OCI-M1 (cell line): ENCODE measurements around the gene CCT7.
"Not testable (repeated sequence)": the region's sequence is repeated elsewhere in the genome, so short reads cannot be mapped to it uniquely, and the experiment has no call there.

Source experiments
- DNase-seq: peaks from one replicate; lab custom pipeline; 2025; lab: John Stamatoyannopoulos, UW

Gene CCT7

DNA sequence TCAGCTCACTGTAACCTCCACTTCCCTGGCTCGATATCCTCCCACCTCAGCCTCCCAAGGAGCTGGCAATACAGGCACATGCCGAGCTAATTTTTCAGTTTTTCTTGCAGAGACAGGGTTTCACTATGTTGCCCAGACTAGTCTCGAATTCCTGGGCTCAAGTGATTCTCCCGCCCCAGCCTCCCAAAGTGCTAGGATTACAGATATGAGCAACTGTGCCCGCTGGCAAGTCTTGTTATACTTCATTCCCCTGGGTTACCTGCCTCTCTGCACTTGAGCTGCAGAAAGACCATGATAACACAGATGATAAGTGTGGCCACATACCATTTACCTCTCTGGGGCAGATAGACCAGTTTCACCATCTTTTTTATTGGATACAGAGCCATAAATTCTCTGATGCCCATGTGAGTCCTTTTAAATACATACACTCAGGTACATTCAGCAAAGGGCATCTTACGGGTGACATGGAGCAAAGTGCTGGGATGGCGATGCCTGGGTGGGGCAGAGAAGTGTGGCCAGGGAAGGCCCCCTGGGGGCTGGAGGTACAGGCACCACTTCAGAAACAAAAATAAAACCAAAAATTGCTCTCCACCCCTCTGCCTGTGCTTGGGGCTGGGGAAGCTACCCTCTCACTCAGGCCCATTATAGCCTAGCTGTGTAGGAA is 20.4 kb downstream of the CCT7 start:
- no peak for DNase-seq

DNA sequence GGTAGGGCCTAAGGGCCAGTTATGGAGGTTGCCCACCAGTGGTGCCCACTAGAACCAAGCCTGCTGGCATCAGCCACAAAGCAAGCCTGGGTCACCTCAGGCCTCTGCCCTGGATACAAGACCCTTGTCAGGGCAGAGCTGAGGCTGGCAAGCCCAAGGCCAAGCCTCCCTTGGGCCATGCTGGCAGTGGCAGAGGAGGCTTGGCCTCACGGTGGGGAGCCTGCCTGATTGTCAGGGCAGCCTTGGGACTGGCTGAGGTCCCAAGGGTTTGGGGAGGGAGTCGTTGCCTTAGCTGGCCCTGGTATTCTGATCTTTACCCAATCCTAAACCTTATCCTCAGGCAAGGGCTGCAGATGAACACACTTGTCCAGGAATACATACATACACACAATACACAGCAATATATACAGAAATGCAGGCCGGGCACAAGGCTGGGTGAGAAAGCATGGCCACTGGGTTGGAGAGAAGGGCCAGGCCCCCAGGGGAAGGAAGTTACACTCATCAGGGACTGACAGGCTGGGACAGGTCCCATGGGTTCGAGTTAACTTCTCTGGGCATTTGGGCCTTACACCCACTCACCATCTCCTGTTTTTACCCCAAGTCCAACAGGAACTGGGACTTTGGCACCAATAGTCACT is 21.0 kb downstream of the CCT7 start:
- no peak for DNase-seq

DNA sequence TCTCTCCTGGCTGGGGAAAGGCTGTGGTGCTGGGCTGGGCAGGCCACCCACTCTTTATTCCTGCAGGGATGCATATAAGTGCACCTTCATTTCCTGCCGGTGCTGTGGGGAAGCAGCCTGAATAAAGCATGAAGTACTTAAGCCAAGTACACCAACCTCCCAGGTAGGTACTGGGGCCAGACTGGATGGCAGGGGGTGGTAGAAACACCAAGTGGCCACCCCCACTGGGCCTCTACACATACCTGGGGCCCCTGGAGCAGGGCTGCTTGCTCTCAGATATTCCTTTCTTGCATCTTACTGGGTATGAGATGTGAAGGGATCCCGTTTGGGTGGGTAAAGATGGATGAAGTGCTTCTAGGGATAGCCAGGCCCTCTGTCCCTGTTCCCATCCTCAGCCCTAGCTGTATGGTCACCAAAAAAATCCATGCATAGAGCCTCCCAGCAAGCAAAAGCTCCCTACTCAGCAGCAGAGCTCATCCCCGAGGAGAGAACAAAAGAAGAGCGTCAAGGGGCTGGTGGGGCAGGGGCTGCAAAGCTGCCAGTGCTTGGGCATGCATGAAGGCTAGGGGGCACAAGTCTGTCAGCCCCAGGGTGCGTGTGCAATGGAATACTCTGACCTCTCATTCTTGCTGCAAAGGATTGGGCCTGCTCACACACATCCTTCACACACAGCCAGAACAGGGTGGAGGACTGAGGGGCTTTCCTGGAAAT is 22.0 kb downstream of the CCT7 start:
- no peak for DNase-seq

DNA sequence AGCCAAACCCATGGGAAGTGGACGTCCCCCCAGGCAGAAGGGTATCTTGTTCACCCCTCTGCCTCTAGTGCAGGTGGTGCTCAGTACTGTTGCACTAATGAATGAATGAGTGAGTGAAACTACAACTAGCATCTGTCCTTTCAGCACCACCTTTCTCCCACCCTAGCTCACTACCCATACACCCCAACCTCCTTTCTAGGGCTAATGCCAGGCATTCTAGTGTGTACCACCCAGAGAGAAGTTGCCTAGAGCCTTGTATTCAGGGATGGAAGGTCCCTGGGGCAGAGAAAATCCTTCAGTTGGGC is 22.5 kb downstream of the CCT7 start:
- DNase-seq = no peak

DNA sequence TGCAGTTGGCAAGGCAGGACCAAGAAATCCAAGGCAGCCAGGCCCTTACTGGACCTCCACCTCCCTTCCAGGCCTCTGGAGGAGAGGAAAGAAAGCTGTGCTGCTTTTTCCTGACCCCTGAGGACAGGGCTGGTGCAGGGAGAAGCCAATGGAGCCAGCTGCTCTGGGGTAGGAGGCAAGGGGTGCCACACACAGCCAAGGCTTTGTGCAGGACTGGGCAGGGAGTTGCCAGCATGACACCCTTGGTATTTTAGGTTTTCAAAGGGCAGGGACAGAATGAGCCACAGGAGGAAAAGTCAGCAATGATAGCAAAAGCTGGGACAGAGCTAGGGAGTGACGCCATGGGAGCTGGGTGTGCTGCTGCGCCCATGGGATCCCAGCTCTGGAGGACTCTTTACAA is 22.9 kb downstream of the CCT7 start:
- DNase-seq = no peak

DNA sequence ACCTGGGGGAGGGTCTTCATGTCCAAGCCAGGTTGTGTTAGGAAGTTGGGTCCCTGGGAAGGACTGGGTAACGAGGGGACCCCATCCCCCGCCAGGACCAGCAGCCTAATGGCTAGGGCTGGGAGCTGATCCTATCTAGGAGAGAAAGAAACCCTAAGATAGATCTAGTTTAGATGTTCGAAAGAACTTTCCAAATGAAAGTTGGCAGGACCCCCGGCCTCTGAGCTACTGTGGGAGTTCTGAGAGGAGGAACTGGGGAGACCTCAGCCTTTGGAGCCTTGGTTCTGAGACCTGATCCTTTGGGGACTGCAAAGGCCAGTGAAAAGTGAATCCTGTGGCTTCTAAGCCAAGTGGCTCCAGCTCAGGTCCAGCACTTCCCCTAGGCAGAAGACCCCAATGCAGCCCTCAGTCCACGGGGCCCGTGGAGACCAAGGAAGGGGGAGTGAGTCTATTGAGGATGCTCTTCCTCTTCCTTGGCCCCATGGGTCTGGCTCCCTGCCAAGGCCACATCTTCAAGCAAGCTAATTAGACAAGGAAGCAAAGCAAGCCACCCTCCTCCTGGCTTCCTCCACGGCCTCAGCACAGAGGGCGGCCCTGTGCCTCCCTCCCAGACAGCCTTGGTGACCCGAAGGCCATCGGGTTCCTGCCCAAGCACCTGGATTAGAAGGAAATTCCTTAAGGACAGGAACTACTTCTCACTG is 23.5 kb downstream of the CCT7 start:
- peak; percentile 17 for DNase-seq

DNA sequence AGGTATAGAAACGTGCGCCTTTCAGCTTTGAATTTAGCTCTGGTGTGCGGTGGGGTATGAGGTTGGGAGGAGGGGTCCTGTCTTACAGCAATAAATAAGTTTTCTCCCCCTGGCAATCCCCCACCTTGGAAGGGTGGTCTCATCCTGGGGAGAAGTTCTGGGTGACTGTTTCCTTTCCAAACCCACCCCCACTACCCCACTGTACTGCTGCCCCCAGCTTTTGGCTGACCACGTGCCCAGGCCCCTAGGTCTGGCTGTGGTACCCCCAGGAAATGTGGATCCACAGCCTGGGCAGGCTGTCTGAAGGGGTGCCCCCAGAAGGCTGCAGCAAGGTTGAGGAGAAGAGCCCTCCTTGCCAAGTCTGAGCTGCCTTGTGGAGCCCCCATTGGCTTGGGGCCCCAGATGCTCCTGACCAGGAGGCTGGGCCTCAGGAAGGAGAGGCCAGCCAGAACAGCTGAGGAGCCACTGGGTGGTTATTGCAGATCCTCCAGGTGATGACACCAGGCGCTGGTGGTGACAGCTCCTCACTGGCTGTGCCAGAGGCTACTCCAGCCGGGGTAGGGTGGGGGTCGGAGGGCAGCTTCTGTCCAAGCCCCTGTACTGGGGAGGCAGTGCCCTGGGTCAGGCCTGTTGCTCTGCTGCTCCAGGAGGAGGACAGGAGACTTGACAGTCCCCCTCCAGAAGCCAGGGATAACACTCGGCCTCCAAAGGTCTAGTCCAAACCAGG is 24.2 kb downstream of the CCT7 start:
- DNase-seq = no peak

DNA sequence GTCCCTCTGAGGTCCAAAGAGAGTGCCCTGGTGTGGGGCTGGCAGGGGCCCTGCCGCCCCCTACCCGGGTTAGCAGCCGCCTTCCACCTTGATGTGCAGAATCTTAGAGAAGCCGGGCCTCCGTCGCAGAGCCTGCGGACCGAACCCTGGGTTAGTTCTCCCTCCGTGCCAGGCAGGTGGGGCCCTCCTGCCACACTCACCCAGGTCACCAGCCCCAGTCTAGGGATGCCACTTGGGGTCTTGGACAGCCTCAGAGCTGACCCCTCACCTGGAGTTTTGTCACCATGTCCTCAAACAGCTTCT is 24.8 kb downstream of the CCT7 start:
- DNase-seq = no peak

DNA sequence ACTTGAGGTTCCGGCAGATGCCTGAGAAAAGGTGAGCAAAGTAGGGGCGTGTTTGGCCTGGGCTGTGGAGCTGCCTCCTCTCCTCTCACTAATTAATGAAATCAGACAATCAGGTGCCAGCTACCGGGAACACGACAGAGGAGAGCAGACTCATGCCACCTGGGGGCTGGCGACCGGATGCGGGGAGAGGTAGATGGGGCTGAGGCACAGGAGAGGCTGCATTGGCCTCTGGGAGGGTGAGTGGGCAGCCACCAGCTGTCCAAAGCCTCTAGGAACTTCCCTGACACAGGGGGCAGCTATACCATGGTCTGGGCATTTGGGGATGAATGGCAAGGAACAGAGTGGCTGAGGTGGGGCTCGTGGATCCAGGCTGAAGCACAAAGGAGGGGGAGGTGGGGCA is 25.2 kb downstream of the CCT7 start:
- no peak for DNase-seq

DNA sequence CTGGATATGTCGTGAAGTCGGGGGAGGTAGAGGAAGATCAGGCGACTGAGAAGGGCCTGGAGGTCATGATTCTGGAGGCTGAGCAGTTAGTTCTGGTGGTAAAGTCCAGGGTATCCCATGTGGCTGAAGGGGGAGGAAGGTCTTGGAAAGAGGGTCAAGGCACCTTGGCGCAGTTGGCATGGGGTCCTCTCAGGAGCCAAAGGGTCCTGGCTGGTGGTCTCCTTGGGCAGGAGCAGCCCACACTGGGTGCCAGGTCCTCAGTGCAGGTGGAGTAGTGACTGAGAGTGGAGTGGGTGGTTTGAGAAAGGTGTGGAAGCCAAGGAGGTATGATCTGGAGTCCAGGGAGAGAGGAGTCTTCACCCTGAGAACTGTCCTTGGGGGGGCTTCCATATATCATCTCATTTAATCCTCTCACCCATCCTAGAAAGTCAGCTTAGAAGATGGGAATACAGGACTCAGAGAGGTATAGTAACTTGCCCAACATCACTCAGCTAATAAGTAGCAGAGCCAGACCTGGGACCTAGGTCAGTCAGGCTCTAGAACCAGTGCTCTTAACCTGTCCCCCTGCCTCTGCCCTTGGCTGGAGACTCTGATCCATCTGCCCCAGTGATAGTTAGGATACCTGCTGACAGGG is 25.7 kb downstream of the CCT7 start:
- DNase-seq = no peak

DNA sequence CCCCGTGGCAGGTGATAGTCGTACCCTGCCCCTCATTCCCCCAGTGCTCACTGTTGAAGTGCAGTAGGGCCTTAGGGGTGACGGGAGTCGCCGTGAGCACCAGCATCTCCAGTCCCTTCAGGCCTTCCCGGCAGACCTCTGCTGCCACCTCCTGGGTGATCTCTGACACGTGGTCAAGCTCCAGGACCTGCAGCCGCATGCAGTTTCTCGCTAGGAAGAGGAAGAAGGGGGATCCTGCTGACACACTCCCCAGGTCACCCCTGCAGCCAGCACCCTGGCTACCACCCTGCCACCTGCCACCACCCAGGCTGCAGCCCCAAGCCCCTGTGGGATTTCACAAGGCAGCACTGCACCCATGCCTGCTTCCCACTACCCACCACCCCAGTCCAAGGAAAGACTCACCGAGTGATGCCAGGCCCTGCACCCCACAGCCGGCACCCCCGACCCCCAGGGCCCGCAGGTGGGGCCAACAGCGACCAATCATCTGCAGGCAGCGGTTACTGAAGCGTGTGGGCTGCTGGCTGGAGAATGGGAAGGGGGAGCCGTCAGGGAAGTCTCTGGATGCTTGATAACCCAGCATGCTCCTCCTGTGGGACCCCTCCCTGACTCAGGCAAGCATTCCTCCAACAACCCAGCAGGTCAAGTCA is 26.4 kb downstream of the CCT7 start:
- peak; percentile 9 for DNase-seq

DNA sequence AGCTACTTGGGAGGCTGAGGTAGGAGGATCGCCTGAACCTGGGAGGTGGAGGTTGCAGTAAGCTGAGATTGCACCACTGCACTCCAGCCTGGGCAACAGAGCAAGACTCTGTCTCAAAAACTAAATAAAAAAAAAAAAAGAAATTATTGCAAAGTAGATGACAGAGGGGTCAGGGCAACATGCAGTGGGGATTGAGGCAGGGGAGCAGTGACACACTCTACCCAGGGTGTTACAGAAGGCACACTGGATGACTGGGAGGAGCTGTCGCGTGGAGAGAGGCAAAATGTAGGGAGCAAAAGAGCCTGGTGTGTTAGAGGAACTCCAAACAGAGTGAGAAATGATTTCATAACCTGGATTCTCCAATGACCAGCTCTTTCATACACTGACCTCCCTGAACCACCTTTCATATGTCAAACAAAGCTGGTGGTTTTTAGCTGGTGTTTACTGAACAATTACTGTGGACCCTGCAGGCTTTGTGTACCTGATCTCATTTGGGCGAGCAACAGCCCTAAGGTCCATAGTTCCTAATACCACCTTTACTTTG is 28.1 kb downstream of the CCT7 start:
- no peak for DNase-seq

DNA sequence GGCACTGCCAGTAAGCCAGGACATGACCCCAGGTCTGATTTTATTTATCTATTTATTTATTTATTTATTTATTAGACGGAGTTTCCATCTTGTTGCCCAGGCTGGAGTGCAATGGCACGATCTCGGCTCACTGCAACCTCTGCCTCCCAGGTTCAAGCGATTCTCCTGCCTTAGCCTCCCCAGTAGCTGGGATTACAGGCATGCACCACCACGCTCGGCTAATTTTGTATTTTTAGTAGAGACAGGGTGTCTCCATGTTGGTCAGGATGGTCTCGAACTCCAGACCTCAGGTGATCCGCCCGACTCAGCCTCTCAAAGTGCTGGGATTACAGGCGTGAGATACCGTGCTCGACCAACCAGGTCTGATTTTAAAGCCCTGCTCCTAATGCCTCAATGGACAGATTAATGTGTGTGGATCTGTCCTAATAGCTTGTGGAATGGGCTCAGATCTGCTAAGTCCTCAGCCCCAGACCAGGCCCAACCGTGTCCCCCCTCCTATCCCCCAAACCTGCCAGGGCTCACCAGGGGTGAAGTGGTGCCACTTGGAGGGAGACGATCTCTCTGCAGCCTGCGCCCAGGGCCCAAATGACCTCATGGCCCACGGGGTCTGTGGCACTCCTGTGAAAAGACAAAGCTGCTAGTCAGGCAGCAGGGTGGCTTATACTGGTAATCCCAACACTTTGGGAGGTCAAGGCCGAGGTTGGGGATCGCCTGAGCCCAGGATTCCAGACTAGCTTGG is 28.8 kb downstream of the CCT7 start:
- not testable (repeated sequence) for DNase-seq

DNA sequence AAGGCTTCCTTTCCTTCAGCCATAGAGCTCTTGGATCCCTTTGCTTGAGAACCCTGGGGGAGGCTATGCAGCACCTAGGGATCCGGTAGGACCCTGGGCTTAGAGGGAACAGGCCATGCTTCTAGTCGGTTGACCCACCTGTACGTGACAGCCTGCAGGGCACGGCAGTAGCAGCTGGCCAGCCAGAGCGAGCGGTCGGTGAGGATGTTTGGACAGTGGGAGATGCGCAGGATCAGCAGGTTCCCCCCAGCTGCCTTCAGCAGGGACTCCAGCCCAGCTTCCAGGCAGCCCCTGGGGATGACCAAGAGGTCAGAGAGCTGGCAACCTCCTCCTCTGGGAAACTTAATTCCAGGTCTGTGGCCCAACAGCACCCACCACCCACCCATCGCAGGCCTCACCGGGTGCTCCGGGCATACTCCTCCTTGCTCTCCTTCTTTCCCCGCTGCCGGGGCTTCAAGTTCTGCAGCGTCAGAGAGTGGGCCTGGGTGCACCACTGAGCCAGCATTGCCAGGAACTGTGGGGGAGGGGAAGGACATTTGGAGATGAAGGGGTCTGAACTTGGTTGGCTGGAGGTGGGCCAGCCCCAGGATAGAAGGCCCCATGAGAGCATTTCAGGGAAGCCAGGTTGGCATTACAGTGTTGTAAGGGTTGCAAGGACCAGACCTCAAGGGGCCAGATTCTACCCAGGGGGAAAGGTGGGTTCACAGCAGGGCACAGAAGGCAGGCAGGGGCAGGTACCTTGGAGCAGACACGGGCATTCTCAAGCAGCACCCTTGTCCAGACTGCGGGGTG is 29.6 kb downstream of the CCT7 start:
- DNase-seq = no peak

DNA sequence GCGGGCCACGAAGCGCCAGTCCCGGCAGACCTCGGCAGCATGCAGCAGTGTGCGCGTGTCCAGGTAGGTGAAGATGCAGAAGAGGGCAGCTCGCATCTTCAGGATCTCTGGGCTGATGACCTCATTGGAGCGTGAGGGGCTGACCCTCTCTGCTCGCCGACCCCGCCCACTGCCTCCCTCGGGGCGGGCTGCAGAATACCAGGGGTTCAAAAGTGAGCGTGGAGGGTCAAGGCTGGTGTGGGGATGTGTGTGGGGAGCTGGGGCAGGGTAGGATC is 30.2 kb downstream of the CCT7 start:
- no peak for DNase-seq

DNA sequence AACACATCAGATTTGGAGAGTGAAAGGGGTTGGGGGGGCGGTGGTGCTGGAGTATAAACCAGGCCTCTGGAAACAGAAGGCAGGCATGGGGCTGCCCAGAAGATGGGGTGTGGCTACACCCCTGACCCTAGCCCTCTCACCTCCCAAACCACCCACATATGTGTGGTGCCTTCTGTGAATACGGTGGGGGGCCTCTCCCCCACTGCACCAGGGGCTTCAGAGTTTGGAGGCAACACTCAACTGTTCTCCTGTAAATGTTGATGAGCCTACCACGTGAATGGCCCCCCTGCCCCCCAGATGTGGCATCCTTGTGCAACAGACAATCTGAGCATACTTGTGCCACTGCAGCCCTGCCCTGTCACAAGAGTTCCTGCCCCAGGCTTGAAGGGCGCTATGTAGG is 30.7 kb downstream of the CCT7 start:
- DNase-seq = no peak

DNA sequence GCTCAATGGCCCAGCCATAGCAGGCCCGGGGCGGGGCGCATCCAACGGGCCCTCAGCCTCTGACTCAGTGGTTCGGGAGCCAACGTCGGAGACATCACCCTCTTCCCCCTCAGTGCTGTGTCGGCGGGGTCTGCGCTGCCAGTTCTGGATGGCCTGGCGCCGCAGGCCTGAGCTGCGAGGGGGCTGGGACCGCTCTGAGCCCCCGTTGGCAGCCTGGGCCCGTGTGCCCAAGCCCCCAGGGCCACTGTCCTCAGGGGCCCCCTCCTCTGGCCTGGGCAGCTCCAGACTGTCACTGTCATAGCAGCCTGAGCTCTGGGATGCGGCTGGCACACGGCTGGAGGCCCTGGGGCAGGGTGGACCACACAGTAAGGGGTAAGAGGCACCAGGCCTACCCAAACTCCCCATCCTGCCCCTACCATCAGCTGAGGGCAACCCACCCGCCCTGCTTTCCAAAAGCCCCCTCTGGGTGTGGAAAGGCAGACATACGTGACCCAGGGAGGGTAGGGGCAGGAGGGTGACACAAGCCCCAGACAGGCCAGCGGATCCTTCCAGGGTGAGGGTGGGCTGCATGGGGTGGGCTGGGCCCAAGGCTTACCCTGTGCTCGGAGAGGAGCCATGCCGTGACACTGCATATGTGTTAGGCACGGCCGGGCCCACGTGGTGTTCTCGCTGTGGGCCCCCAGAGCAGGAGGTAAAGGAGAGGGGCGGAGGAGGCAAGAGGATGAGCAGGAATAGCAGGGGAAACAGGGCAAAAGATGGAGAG is 31.4 kb downstream of the CCT7 start:
- DNase-seq = no peak

DNA sequence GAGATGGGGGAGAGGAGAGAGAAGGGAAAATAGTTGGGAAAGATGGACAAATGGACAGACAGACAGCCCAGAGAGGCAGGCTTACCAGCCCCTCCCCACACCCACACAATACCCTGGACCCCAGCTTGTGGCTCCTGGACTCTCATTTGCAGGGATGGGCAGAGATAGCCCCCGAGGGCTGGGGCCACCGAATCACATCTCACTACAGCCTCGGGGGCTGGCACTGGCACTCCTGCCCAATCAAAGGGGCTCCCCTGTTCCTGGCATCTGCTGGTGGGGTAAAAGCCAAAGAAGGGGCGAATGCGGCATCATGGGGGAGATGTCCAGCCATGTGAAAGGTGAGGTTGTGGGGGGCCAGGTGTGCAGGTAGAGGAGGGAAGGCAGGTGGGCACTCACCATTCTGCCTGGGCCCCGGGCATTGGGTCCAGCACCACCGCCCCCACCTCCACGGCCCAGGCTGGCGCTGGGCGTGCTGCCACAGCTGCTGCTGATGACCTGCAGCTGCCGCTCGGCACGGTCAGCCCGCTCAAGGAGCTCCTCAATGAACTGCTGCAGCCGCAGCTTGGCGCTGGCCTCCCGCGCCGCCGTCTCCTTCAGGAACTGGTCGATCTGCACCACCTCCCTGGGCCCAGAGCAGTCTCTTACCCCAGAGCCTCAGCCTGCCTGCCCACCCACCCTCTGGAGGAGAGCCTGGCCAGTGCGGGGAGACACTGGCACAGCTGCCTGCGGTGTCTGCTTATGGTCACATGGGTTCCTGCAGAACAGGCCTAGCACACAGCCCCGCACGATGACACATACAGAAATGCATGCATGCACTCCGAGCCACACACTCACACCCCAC is 32.2 kb downstream of the CCT7 start:
- no peak for DNase-seq
